Measurements from ENCODE around the gene DPY30.

DPY30 gene

DNA sequence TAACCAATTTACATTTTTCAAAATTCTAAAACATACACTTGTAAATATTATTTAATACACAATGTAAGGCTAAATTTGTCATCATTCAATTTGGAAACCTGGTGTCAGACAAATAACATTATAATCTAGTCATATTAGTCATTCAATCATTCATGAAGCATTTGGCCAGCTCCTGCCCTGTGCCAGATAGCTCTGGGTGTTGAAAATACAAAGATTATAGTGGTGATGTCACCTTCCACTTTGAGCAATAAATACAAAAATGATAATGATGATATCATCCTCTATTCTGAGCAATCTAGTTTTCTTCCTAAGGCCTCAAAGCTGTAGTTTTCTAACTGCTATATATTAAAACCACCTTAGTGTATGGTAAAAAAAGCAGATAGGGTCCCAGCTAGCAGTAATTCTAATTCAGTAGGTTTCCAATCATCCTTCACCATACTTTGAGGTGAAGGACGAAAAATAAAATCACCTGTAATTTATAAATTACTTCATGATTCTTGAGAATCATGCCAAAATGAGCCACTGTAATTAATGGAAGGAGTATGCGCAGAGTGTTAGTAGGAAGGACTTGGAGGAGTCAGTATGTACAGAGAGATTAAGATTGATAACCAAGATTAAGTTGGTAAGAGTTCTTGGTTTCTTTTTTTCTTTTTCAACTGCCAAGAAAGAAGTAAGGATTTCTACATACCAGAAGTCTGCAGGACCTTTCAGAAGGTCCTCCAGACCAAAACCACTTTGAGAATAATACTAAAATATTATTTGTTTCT lies 52.0 kb downstream of the DPY30 start:
- TF ChIP-seq, protein P1, sequence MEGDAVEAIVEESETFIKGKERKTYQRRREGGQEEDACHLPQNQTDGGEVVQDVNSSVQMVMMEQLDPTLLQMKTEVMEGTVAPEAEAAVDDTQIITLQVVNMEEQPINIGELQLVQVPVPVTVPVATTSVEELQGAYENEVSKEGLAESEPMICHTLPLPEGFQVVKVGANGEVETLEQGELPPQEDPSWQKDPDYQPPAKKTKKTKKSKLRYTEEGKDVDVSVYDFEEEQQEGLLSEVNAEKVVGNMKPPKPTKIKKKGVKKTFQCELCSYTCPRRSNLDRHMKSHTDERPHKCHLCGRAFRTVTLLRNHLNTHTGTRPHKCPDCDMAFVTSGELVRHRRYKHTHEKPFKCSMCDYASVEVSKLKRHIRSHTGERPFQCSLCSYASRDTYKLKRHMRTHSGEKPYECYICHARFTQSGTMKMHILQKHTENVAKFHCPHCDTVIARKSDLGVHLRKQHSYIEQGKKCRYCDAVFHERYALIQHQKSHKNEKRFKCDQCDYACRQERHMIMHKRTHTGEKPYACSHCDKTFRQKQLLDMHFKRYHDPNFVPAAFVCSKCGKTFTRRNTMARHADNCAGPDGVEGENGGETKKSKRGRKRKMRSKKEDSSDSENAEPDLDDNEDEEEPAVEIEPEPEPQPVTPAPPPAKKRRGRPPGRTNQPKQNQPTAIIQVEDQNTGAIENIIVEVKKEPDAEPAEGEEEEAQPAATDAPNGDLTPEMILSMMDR (IDR thresholded peaks at IDR 0.05), result no peak

DNA sequence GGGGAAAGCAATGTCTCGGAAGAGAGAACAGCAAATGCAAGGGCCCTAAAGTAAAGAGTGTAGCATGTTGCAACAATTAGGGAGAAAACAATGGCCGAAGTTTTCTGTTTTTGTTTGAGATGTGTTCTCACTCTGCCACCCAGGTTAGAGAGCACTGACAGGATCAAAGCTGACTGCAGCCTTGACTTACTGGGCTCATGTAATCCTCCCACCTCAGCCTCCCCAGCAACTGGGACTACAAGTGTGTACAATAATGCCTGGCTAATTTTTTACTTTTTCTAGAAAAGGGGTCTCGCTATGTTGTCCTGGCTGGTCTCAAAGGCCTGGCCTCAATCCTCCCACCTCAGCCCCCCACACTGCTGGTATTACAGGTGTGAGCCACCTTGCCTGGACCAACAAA lies 52.7 kb downstream of the DPY30 start:
- TF ChIP-seq, protein P1 (IDR thresholded peaks at IDR 0.05), result no peak

DNA sequence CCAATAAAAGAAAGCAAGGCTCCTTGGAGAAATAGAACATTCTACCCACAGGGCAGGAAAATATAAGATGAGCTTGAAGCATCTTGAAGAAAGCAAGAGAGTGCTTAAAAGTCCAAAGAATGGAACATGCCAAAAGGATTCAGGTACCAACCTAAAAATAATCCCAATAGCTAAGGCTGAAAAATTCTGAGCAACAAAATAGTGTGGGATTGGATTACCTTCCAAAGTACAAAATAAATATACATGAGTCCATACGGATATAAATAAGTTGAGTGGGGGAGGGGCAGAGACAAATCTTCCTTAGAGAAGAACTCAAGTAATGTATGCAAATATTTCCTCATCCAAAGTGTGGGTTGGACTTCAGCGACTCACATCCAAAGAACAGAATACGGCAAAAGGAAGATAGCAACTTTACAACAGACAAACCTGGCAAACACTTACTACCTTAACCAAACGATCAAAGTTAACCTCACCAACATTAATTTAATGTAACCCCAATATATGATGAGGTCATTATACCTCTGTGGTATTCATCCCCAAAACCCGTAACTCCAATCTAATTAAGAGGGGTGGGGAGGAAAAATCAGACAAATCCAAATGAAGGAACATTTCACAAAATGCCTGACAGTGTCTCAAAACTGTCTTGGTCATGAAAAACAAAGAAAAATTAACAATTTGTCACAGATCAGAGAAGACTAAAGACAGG lies 55.7 kb downstream of the DPY30 start:
- TF ChIP-seq, protein P1 (IDR thresholded peaks at IDR 0.05), result no peak

GRCh38 chr2:31980674-31981356 lies 58.8 kb downstream of the DPY30 start:
- TF ChIP-seq, protein P1 (IDR thresholded peaks at IDR 0.05), result no peak

- TF ChIP-seq, protein P1 (IDR thresholded peaks at IDR 0.05), result no peak
Observed at GRCh38 chr2:31979956-31980355, 59.6 kb downstream of the DPY30 start.

GRCh38 chr2:31979018-31979417 lies 60.6 kb downstream of the DPY30 start:
- TF ChIP-seq, protein P1 (IDR thresholded peaks at IDR 0.05), result no peak

DNA sequence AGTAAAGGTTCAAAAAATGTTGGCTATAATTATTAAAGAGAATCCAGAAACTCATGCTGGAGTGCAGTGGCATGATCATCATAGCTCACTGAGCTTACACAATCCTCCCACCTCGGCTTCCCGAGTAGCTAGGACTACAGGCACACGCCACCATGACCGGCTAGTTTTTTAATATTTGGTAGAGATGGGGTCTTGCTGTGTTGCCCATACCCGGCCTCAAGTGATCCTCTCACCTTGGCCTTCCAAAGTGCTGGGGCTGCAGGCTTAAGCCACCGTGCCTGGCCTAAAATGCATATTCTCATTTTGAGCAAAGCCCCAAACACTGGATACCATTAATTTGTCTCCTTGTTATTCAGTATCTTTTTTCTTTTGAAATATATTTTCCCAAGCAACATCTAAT lies 61.2 kb downstream of the DPY30 start:
- TF ChIP-seq, protein P1 (IDR thresholded peaks at IDR 0.05), result no peak
